WTC11 (cell line): ENCODE results near the gene NDUFS7. TPM values are rescaled to one million over a fixed set of nuclear protein-coding genes. Genes with fewer than 3 reads are reported as not detected.
A peak's percentile ranks its signal among the peaks of the same experiment; 100 is the strongest.

Source experiments
- CBFB ChIP-seq: sonication (generic); formaldehyde crosslinking; IDR thresholded peaks from 2 replicates; pipeline ENCODE4 v1.8.1; 2022; ENCODE audit warnings: mild to moderate bottlenecking, low read depth, missing genetic modification reagents
- ELF4 ChIP-seq: sonication (generic); formaldehyde crosslinking; IDR thresholded peaks from 2 replicates; pipeline ENCODE4 v1.8.1; 2022; ENCODE audit warnings: low read depth, mild to moderate bottlenecking, moderate library complexity, missing genetic modification reagents
- ETV6 ChIP-seq: sonication (generic); formaldehyde crosslinking; IDR thresholded peaks from 2 replicates; pipeline ENCODE4 v1.8.1; 2022; ENCODE audit warnings: mild to moderate bottlenecking, missing genetic modification reagents
- FOXK1 ChIP-seq: sonication (generic); formaldehyde crosslinking; IDR thresholded peaks from 2 replicates; pipeline ENCODE4 v1.8.0; 2022; ENCODE audit warnings: mild to moderate bottlenecking, moderate library complexity, missing genetic modification reagents
- GRHL2 ChIP-seq: fragments of 250-450 bp; sonication (Bioruptor Pico); IDR thresholded peaks from 2 replicates; pipeline ENCODE4 v1.8.0; 2022; ENCODE audit warnings: mild to moderate bottlenecking, moderate library complexity; ENCODE audit not compliant: insufficient replicate concordance, severe bottlenecking
- HMGA2 ChIP-seq: fragments of 250-450 bp; sonication (Bioruptor Pico); IDR thresholded peaks from 2 replicates; pipeline ENCODE4 v1.4.0; 2021; ENCODE audit warnings: mild to moderate bottlenecking, moderate library complexity
- IRF2 ChIP-seq: sonication (generic); formaldehyde crosslinking; IDR thresholded peaks from 2 replicates; pipeline ENCODE4 v1.8.0; 2022; ENCODE audit warnings: low read depth, missing genetic modification reagents, borderline replicate concordance
- NFATC4 ChIP-seq: fragments of 250-450 bp; sonication (Bioruptor Pico); IDR thresholded peaks from 2 replicates; pipeline ENCODE4 v1.9.0; 2021; ENCODE audit warnings: mild to moderate bottlenecking
- NFYB ChIP-seq: sonication (generic); formaldehyde crosslinking; conservative IDR thresholded peaks from 2 replicates; pipeline ENCODE4 v1.8.0; 2022; ENCODE audit warnings: low read depth, missing genetic modification reagents
- NR2C2 ChIP-seq: sonication (generic); formaldehyde crosslinking; IDR thresholded peaks from 2 replicates; pipeline ENCODE4 v1.8.0; 2022; ENCODE audit warnings: mild to moderate bottlenecking, missing genetic modification reagents
- RELA ChIP-seq: sonication (generic); formaldehyde crosslinking; IDR thresholded peaks from 2 replicates; pipeline ENCODE4 v1.8.1; 2022; ENCODE audit warnings: missing genetic modification reagents, mild to moderate bottlenecking, borderline replicate concordance
- SP1 ChIP-seq: sonication (generic); formaldehyde crosslinking; conservative IDR thresholded peaks from 2 replicates; pipeline ENCODE4 v1.8.1; 2022; ENCODE audit warnings: missing genetic modification reagents
- TP53 ChIP-seq: sonication (generic); formaldehyde crosslinking; IDR thresholded peaks from 2 replicates; pipeline ENCODE4 v1.8.1; 2023; ENCODE audit warnings: mild to moderate bottlenecking, missing genetic modification reagents
- ZNF121 ChIP-seq: sonication (generic); formaldehyde crosslinking; IDR thresholded peaks from 2 replicates; pipeline ENCODE4 v1.8.0; 2023; ENCODE audit warnings: missing genetic modification reagents
- ZNF219 ChIP-seq: sonication (generic); formaldehyde crosslinking; IDR thresholded peaks from 2 replicates; pipeline ENCODE4 v1.8.0; 2023; ENCODE audit warnings: missing genetic modification reagents, mild to moderate bottlenecking, borderline replicate concordance
- total RNA-seq: library from RNA; stranded (reverse); gene quantifications from 3 replicates; pipeline ENCODE4 v1.2.3, GENCODE V29; 2021
- TF ChIP-seq, protein P1 (sequence below): sonication (generic); formaldehyde crosslinking; IDR thresholded peaks from 2 replicates; pipeline ENCODE4 v1.8.0; 2023; ENCODE audit warnings: mild to moderate bottlenecking, missing genetic modification reagents
- TF ChIP-seq, protein P2 (sequence below): sonication (generic); formaldehyde crosslinking; IDR thresholded peaks from 2 replicates; pipeline ENCODE4 v1.8.1; 2023; ENCODE audit warnings: mild to moderate bottlenecking, missing genetic modification reagents
- TF ChIP-seq, protein P3 (sequence below): fragments of 250-450 bp; sonication (Bioruptor Pico); conservative IDR thresholded peaks from 2 replicates; pipeline ENCODE4 v1.9.0; 2021; ENCODE audit warnings: mild to moderate bottlenecking
- TF ChIP-seq, protein P4 (sequence below): sonication (generic); formaldehyde crosslinking; IDR thresholded peaks from 2 replicates; pipeline ENCODE4 v1.8.1; 2022; ENCODE audit warnings: mild to moderate bottlenecking, moderate library complexity, missing genetic modification reagents
- TF ChIP-seq, protein P5 (sequence below): sonication (generic); formaldehyde crosslinking; IDR thresholded peaks from 2 replicates; pipeline ENCODE4 v1.8.0; 2022; ENCODE audit warnings: mild to moderate bottlenecking, missing genetic modification reagents
- TF ChIP-seq, protein P6 (sequence below): fragments of 250-450 bp; sonication (Bioruptor Pico); IDR thresholded peaks from 2 replicates; pipeline ENCODE4 v1.9.0; 2021; ENCODE audit warnings: moderate library complexity, mild to moderate bottlenecking, inconsistent platforms, borderline replicate concordance
- TF ChIP-seq, protein P7 (sequence below): sonication (generic); formaldehyde crosslinking; IDR thresholded peaks from 2 replicates; pipeline ENCODE4 v1.8.0; 2022; ENCODE audit warnings: mild to moderate bottlenecking, missing genetic modification reagents

Gene NDUFS7
- total RNA-seq, 1 experiment from 2014 or later: 136 TPM

DNA sequence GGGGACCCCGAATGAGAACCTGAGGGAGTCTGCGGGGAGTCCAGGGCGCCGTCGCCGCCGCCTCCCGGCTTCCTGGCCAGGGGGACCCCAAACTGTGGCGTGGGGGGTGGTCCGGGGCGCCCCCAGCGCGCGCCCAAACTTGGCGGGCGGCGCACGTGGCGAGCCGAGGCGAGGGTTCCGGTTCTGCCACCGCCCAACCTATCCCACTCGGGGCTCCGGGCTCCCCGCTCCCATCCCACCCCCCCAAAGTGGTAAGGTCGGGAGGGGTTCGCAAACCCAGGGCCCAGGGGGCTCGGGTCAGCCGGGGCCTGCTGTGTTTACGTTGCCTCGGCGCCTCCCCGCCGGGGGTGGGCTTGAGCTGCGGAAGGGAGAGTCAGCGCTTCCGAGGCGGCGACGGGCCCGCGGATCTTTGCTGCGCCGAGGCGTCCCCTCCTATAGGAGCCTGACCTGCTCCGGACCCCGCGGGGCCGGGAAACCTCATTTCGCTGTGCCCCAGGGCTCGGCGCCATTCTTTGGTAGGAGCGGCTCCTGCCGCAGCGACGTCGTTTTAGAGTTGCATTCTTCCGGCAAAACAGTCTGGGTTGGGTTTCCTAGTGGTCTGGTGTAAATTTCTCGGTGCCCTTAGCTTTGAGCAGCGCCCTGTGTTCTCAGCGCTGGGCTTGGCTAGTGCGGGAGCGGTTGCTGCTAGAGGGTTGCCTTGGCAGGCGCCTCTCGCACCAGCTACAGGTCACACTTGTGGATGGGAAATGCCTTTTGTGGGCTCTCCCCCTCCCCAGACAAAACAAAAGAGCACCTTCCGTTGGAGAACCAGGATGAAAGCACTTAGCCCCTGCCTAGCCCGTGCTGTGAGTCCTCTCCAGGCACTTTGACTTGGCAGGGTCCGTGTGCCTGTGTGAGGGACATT, 24.8 kb downstream of the NDUFS7 start (continued):
- TF ChIP-seq, protein P1, sequence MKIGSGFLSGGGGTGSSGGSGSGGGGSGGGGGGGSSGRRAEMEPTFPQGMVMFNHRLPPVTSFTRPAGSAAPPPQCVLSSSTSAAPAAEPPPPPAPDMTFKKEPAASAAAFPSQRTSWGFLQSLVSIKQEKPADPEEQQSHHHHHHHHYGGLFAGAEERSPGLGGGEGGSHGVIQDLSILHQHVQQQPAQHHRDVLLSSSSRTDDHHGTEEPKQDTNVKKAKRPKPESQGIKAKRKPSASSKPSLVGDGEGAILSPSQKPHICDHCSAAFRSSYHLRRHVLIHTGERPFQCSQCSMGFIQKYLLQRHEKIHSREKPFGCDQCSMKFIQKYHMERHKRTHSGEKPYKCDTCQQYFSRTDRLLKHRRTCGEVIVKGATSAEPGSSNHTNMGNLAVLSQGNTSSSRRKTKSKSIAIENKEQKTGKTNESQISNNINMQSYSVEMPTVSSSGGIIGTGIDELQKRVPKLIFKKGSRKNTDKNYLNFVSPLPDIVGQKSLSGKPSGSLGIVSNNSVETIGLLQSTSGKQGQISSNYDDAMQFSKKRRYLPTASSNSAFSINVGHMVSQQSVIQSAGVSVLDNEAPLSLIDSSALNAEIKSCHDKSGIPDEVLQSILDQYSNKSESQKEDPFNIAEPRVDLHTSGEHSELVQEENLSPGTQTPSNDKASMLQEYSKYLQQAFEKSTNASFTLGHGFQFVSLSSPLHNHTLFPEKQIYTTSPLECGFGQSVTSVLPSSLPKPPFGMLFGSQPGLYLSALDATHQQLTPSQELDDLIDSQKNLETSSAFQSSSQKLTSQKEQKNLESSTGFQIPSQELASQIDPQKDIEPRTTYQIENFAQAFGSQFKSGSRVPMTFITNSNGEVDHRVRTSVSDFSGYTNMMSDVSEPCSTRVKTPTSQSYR (CRISPR knock-in tag): no peak
- TF ChIP-seq NFATC4 (CRISPR knock-in tag) (no peak), GRHL2 (CRISPR knock-in tag) (no peak), ZNF121 (CRISPR knock-in tag) (no peak), NFYB (no peak), IRF2 (no peak), ETV6 (CRISPR knock-in tag) (no peak), ELF4 (no peak), RELA (peak; percentile 24; the same call in 1 of the 2 replicates), NR2C2 (CRISPR knock-in tag) (no peak), SP1 (no peak), CBFB (CRISPR knock-in tag) (no peak), ZNF219 (no peak), FOXK1 (CRISPR knock-in tag) (peak; percentile 20), HMGA2 (CRISPR knock-in tag) (no peak), TP53 (CRISPR knock-in tag) (no peak)
- TF ChIP-seq, protein P2, sequence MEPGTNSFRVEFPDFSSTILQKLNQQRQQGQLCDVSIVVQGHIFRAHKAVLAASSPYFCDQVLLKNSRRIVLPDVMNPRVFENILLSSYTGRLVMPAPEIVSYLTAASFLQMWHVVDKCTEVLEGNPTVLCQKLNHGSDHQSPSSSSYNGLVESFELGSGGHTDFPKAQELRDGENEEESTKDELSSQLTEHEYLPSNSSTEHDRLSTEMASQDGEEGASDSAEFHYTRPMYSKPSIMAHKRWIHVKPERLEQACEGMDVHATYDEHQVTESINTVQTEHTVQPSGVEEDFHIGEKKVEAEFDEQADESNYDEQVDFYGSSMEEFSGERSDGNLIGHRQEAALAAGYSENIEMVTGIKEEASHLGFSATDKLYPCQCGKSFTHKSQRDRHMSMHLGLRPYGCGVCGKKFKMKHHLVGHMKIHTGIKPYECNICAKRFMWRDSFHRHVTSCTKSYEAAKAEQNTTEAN: no peak
- TF ChIP-seq, protein P3, sequence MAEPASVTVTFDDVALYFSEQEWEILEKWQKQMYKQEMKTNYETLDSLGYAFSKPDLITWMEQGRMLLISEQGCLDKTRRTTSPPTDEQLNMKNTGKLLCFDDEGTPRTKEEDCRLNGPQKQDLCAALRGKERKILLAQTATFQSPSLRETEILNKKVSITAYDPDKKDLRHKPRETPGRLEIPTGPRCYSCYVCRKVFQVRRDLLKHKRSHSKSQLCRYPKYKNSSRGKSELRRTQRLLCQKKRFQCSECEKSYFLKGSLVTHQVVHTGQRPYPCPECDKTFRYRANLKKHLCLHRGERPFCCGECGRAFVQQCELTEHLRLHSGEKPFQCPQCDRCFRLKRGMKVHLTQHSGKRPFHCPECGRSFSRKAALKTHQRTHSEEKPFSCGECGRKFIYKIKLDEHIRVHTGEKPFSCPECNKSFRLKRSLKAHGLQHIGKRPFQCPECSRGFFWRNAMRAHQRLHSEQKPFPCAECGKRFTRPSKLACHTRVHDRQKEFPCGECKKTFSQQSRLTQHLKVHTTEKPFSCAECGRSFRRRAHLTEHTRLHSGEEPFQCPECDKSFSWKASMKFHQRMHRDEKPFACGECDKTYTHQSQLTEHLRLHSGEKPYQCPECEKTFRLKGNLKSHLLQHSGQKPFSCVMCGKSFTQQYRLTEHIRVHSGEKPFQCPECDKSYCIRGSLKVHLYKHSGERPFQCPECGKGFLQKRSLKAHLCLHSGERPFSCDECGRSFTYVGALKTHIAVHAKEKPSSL: no peak
- TF ChIP-seq, protein P4, sequence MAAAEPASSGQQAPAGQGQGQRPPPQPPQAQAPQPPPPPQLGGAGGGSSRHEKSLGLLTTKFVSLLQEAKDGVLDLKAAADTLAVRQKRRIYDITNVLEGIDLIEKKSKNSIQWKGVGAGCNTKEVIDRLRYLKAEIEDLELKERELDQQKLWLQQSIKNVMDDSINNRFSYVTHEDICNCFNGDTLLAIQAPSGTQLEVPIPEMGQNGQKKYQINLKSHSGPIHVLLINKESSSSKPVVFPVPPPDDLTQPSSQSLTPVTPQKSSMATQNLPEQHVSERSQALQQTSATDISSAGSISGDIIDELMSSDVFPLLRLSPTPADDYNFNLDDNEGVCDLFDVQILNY (CRISPR knock-in tag): 0 out of 2 replicates have a peak, but pooled peaks have one; percentile 40
- TF ChIP-seq, protein P5, sequence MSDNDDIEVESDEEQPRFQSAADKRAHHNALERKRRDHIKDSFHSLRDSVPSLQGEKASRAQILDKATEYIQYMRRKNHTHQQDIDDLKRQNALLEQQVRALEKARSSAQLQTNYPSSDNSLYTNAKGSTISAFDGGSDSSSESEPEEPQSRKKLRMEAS (CRISPR knock-in tag): peak; percentile 80; the same call in 1 of the 2 replicates
- TF ChIP-seq, protein P6, sequence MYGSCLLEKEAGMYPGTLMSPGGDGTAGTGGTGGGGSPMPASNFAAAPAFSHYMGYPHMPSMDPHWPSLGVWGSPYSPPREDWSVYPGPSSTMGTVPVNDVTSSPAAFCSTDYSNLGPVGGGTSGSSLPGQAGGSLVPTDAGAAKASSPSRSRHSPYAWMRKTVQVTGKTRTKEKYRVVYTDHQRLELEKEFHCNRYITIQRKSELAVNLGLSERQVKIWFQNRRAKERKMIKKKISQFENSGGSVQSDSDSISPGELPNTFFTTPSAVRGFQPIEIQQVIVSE (CRISPR knock-in tag): no peak
- TF ChIP-seq, protein P7, sequence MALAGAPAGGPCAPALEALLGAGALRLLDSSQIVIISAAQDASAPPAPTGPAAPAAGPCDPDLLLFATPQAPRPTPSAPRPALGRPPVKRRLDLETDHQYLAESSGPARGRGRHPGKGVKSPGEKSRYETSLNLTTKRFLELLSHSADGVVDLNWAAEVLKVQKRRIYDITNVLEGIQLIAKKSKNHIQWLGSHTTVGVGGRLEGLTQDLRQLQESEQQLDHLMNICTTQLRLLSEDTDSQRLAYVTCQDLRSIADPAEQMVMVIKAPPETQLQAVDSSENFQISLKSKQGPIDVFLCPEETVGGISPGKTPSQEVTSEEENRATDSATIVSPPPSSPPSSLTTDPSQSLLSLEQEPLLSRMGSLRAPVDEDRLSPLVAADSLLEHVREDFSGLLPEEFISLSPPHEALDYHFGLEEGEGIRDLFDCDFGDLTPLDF (CRISPR knock-in tag): no peak
